SH-SY5Y (cell line): Measurements from ENCODE around the gene SPACDR.

Source experiments
- GATA2 ChIP-seq: IDR thresholded peaks from 2 replicates; pipeline ENCODE4 v1.6.1; 2011; ENCODE audit warnings: mild to moderate bottlenecking, low read depth, low read length
- GATA3 ChIP-seq: IDR thresholded peaks from 2 replicates; pipeline ENCODE4 v1.6.1; 2011; ENCODE audit warnings: low read depth, mild to moderate bottlenecking, low read length, moderate library complexity

DNA sequence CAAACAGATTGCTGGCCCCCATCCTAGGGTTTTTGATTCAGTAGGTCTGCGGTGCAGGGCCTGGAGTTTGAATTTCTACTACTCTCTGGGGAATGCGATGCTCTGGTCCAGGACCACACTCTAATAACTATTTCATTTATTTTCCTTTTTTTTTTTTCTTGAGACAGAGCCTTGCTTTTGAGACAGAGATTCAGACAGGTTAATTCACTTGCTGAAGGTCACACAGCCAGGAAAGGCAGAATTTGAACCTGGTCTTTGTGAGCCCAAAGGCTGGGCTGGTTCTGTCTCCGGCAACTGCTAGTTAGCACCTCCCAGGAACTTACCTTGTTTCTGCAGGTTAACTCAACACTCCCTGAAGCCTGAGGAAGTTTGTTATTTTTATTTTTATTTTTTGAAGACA lies 11.5 kb downstream of the SPACDR start:
- TF ChIP-seq GATA2 (no peak), GATA3 (no peak)
